MCF 10A (cell line): Measurements from ENCODE around the gene SLC6A12. TPM values are rescaled to one million over a fixed set of nuclear protein-coding genes. Genes with fewer than 3 reads are reported as not detected.

Experiments used
- BruUV-seq: library from RNA; stranded (reverse); fragments of 400-500 nt; replicated peaks from 2 replicates; lab custom pipeline; 2021; lab: Mats Ljungman, UMichigan
- CTCF ChIA-PET: fragments of 300-600 bp; sonication (Branson Sonifier 250); formaldehyde crosslinking; extraction: SDS; loops from one replicate; lab custom pipeline; 2021; ENCODE audit warnings: antibody characterized with exemption, inconsistent platforms; lab: Yijun Ruan, JAX
- POLR2A ChIA-PET: fragments of 300-600, 350-650 bp; sonication (Branson Sonifier 250); formaldehyde crosslinking; extraction: SDS; loops from one replicate; lab custom pipeline; 2020; ENCODE audit warnings: antibody characterized with exemption, inconsistent platforms; lab: Yijun Ruan, JAX
- DNase-seq: peaks from one replicate; pipeline ENCODE4 v3.0.0-alpha.2; 2018; ENCODE audit not compliant: unreplicated experiment
- H3K27ac Mint-ChIP-seq: one replicate; pipeline ENCODE4 v1.8.0; 2022; ENCODE audit warnings: mild to moderate bottlenecking, low read depth, mixed read lengths; ENCODE audit not compliant: unreplicated experiment
- H3K27me3 Mint-ChIP-seq: one replicate; pipeline ENCODE4 v1.8.0; 2022; ENCODE audit warnings: mixed read lengths; ENCODE audit not compliant: insufficient read depth, unreplicated experiment
- H3K36me3 Mint-ChIP-seq: one replicate; pipeline ENCODE4 v1.8.0; 2022; ENCODE audit warnings: mild to moderate bottlenecking, moderate library complexity, mixed read lengths; ENCODE audit not compliant: insufficient read depth, unreplicated experiment
- H3K4me1 Mint-ChIP-seq: one replicate; pipeline ENCODE4 v1.8.0; 2022; ENCODE audit warnings: mixed read lengths; ENCODE audit not compliant: insufficient read depth, unreplicated experiment
- H3K4me3 Mint-ChIP-seq: one replicate; pipeline ENCODE4 v1.8.0; 2022; ENCODE audit warnings: mild to moderate bottlenecking, moderate library complexity, mixed read lengths; ENCODE audit not compliant: unreplicated experiment
- H3K9me3 Mint-ChIP-seq: one replicate; pipeline ENCODE4 v1.8.0; 2022; ENCODE audit warnings: mixed read lengths; ENCODE audit not compliant: unreplicated experiment
- intact Hi-C: fragments of 100-400 bp; cut with micrococcal nuclease; formaldehyde crosslinking; loops from 2 replicates; pipeline ENCODE4 v1.14.1; 2022
- total RNA-seq: library from RNA; stranded (reverse); gene quantifications from 2 replicates; pipeline ENCODE4 v1.2.3, GENCODE V29; 2022
- TF ChIP-seq, protein P1 (sequence below): fragments of 200-600 bp; IDR thresholded peaks from one replicate; pipeline ENCODE4 v1.8.0; 2022; ENCODE audit warnings: antibody characterized with exemption, mild to moderate bottlenecking; ENCODE audit not compliant: unreplicated experiment

Gene SLC6A12
- total RNA-seq, 1 experiment from 2014 or later = not detected

DNA sequence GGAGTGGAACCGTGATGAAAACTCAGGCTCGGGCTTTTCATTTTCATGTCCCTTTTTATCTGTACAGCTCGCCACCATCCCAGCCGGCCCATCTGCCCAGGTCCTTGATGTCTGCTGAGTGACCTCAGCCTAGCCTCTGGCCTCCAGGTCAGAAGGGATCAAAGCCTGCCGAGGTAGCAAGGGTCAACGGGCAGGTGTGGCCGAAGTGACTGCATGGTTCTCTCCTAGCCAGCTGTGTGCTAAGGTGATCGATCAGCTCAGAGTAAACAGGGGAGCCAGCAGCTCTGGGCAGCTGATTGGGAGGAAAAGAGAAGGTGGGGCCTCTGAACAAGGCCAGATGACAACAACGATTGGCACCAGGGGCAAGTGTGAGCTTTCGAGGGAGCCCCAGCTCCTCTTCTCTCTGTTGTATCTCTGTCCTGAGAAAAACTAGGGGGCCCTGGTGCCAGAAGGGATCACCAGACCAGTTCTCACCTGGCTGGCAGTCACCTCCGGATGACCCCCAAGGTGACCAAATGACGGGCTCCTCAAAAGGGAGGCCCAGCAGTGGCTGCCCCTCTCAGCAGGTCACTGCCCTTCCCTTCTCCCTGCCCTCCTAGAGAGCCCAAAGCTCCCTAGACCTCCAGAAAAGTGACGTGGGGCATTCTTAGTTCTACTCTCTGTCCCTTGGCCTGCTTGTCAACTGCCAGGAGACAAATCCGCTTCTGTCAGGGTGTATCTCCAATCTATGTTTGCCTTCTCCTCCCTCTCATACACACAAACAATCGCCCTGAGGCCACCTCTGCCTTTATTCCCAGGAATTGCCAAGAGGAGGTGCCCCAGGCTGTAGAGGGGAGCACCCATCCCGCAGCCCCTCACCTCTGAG lies 3.4 kb downstream of the SLC6A12 start:
- Mint-ChIP-seq H3K4me3 (no peak overlapping the region), H3K4me1 (peaks cover 6% of the 10 kb centered on the region), H3K27me3 (peaks cover 82% of the 10 kb centered on the region), H3K27ac (no peak overlapping the region), H3K36me3 (no peaks in the 10 kb centered on the region), H3K9me3 (no peaks in the 10 kb centered on the region)
- intact Hi-C loops = no loop called here
- DNase-seq = no peak
- ChIA-PET CTCF (no interaction called here), POLR2A (no interaction called here)
- TF ChIP-seq, protein P1, sequence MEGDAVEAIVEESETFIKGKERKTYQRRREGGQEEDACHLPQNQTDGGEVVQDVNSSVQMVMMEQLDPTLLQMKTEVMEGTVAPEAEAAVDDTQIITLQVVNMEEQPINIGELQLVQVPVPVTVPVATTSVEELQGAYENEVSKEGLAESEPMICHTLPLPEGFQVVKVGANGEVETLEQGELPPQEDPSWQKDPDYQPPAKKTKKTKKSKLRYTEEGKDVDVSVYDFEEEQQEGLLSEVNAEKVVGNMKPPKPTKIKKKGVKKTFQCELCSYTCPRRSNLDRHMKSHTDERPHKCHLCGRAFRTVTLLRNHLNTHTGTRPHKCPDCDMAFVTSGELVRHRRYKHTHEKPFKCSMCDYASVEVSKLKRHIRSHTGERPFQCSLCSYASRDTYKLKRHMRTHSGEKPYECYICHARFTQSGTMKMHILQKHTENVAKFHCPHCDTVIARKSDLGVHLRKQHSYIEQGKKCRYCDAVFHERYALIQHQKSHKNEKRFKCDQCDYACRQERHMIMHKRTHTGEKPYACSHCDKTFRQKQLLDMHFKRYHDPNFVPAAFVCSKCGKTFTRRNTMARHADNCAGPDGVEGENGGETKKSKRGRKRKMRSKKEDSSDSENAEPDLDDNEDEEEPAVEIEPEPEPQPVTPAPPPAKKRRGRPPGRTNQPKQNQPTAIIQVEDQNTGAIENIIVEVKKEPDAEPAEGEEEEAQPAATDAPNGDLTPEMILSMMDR = no peak
- BruUV-seq = no TSS peak

DNA sequence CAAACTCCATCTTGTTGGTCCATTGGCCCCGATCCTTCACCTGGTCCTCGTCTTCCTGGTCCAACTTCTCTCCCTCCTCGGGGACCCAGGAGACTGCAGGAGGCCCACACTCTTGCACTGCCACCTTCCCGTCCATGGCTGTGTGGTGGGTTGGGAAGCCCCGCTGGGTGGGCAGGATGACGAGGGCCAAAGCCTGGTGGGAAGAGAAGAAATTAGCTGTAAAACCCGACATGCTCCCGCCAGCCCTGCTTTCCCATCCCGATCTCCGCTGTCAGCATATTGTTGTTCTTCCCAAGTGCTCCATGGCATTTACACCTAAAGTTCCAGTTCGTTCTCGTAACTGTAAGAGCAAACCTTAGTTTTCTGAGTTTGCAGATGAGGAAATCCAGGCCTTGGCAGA lies 4.1 kb downstream of the SLC6A12 start:
- POLR2A ChIA-PET = no interaction called here
- CTCF ChIA-PET = no interaction called here
- Mint-ChIP-seq H3K4me1 (peaks cover 6% of the 10 kb centered on the region), H3K36me3 (no peaks in the 10 kb centered on the region), H3K27ac (no peak overlapping the region), H3K9me3 (no peaks in the 10 kb centered on the region), H3K27me3 (peaks cover 89% of the 10 kb centered on the region), H3K4me3 (no peak overlapping the region)
- DNase-seq = no peak
- no TSS peak for BruUV-seq
- TF ChIP-seq, protein P1 = no peak
- intact Hi-C loops = no loop called here

DNA sequence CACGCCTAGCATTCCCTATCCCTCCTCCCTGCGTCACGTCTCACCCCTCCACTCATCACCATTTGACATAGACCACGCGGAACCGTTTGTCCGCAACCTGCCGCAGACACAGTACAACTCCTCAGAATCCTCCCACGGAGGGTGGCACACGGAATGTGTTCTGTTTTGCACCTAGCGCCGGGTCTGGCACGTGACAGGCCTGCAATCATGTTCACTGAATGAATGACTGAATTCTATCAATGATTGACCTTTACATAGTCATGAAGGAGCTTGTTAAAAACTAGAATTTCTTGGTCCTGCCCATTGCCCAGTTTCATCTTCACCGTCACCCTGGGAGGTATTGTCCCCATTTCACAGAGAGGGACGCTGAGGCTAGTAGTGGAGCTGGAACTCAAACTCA lies 4.7 kb downstream of the SLC6A12 start:
- H3K4me3 Mint-ChIP-seq = no peak overlapping the region
- TF ChIP-seq, protein P1 = no peak
- intact Hi-C loops = no loop called here
- ChIA-PET POLR2A (no interaction called here), CTCF (no interaction called here)
- H3K4me1 Mint-ChIP-seq = peaks cover 6% of the 10 kb centered on the region
- BruUV-seq = no TSS peak
- H3K9me3 Mint-ChIP-seq = no peaks in the 10 kb centered on the region
- H3K36me3 Mint-ChIP-seq = no peaks in the 10 kb centered on the region
- H3K27me3 Mint-ChIP-seq = peaks cover 95% of the 10 kb centered on the region
- DNase-seq = no peak
- no peak overlapping the region for H3K27ac Mint-ChIP-seq

DNA sequence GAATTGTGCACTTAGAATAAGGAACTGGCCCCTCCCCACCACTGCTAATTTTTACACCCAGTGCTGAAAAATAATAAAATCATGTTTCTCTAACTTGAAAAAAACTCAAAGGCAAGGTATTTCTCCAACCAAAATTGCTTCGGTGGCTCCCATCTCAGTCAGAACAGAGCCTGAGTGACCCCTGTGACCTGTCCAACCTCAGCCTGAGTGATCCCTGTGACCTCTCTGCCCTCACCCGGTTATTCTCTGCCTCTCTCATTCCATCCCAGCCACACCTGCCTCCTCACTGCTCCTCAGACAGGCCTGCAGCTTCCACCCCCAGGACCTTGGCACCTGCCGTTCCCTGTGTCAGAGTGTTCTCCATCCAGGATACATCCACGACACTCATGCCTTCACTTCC lies 5.1 kb downstream of the SLC6A12 start:
- Mint-ChIP-seq H3K4me3 (no peak overlapping the region), H3K27ac (no peak overlapping the region), H3K4me1 (peaks cover 2% of the 10 kb centered on the region), H3K36me3 (no peaks in the 10 kb centered on the region), H3K9me3 (no peaks in the 10 kb centered on the region), H3K27me3 (peaks cover 99% of the 10 kb centered on the region)
- CTCF ChIA-PET = no interaction called here
- no peak for DNase-seq
- TF ChIP-seq, protein P1 = no peak
- no TSS peak for BruUV-seq
- intact Hi-C loops = no loop called here
- POLR2A ChIA-PET = no interaction called here
